Placental pericyte (primary cell): Measurements from ENCODE around the gene GARIN1A. TPM values are rescaled to one million over a fixed set of nuclear protein-coding genes. Genes with fewer than 3 reads are reported as not detected.
A peak's percentile ranks its signal among the peaks of the same experiment; 100 is the strongest.

Experiments used
- small RNA-seq: library from RNA; depleted of rRNA; stranded (forward); fragments of <200 nt; gene quantifications from one replicate; pipeline ENCODE3, GENCODE V24; 2012; ENCODE audit warnings: low replicate concordance
- total RNA-seq: library from RNA; depleted of rRNA; stranded (reverse); fragments of >200 nt; gene quantifications from 2 replicates; pipeline ENCODE4 v1.2.3, GENCODE V29; 2012

Gene GARIN1A
- 0.88 and 1.0 TPM in 2 replicates for total RNA-seq

GRCh38 chr7:128671992-128672391 lies at the start of gene GARIN1A:
Gene GARIN1A (plus strand): TSS chr7:128672292. CDS start chr7:128672398, 106 bp downstream.

Small RNA genes within 50 kb of the gene (small RNA-seq; reads per million reads assigned to genes)
- gene RNA5SP242 (5.0 reads per million, percentile 88 among the genes with 10 or more reads in this experiment), gene RNA5SP243 (0.75 reads per million, percentile 33 among the genes with 10 or more reads in this experiment), gene RNU6-177P (not detected)

Other genes with a start within 250 kb of the GARIN1A start
- 9.8 and 14.5 TPM in 2 replicates for gene HILPDA, start 216.4 kb upstream of the GARIN1A start, total RNA-seq
- 24.7 and 47.7 TPM in 2 replicates for gene METTL2B, start 195.5 kb upstream of the GARIN1A start, total RNA-seq
- 722 and 851 TPM in 2 replicates for gene CALU, start 67.1 kb downstream of the GARIN1A start, total RNA-seq
- gene OPN1SW, start 103.5 kb downstream of the GARIN1A start, total RNA-seq: not detected in 2 replicates
- gene CCDC136, start 119.7 kb downstream of the GARIN1A start, total RNA-seq: 4.9 and 6.3 TPM in 2 replicates
- gene FLNC, start 158.1 kb downstream of the GARIN1A start, total RNA-seq: 67.8 and 206 TPM in 2 replicates
- 76.0 and 77.0 TPM in 2 replicates for gene ATP6V1F, start 190.6 kb downstream of the GARIN1A start, total RNA-seq
- 0.14 and 0.44 TPM in 2 replicates for gene KCP, start 238.4 kb downstream of the GARIN1A start, total RNA-seq